ENCODE results near the gene ARFGEF2. TPM values are rescaled to one million over a fixed set of nuclear protein-coding genes. Genes with fewer than 3 reads are reported as not detected.

ARFGEF2 gene
- total and polyA plus RNA-seq, 11 donors, result 7.5 to 52.7 (median 40.2) TPM

DNA sequence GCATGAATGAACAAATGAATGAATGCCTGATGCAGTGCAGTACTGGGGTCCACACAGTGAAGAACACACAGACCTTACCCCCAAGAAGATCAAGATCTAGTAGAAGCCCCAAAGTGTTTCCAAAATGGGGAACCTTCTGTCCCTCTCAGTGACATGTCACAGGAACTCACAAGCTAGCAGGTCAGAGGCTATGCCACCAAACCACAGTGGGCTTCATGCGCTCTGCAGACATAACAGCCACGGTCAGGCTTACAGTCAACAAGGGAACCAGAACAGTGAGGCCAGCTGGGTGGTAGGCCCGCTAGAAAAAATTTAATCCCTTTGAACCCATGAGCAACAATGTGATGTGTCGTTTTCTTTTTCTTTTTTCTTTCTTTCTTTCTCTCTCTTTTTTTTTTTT lies 20.2 kb upstream of the ARFGEF2 start:
- Histone ChIP-seq H3K36me3 (no peaks in the 10 kb centered on the region), H3K27ac (no peak overlapping the region), H3K4me3 (no peak overlapping the region), H3K27me3 (no peaks in the 10 kb centered on the region), H3K4me1 (peaks cover 0 to 34% (median 7%) of the 10 kb centered on the region in 12 donors), H3K9me3 (no peaks in the 10 kb centered on the region)
- TF ChIP-seq, protein P1, sequence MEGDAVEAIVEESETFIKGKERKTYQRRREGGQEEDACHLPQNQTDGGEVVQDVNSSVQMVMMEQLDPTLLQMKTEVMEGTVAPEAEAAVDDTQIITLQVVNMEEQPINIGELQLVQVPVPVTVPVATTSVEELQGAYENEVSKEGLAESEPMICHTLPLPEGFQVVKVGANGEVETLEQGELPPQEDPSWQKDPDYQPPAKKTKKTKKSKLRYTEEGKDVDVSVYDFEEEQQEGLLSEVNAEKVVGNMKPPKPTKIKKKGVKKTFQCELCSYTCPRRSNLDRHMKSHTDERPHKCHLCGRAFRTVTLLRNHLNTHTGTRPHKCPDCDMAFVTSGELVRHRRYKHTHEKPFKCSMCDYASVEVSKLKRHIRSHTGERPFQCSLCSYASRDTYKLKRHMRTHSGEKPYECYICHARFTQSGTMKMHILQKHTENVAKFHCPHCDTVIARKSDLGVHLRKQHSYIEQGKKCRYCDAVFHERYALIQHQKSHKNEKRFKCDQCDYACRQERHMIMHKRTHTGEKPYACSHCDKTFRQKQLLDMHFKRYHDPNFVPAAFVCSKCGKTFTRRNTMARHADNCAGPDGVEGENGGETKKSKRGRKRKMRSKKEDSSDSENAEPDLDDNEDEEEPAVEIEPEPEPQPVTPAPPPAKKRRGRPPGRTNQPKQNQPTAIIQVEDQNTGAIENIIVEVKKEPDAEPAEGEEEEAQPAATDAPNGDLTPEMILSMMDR (IDR thresholded peaks at IDR 0.05), result no peak
- TF ChIP-seq POLR2A (IDR thresholded peaks at IDR 0.05), result no peak
- ATAC-seq (no peak), DNase-seq (no peak)
- 86 to 96% (median 88%) methylated on average over 4 of the region's 4 CpGs for WGBS, 4 donors
- intact Hi-C loops (cut with DNase I), result loop anchor here in 4 of 10 donors (5.0 to 10.0 kb wide), 3 partner anchors 64 to 77 kb away; partner anchors contain the start of gene PREX1 (in 3 of the 4)

- peaks cover 0 to 27% (median 4%) of the 10 kb centered on the region in 12 donors for H3K4me1 ChIP-seq
- DNase-seq (no peak), ATAC-seq (no peak)
- WGBS, 4 donors, result 85 to 97% (median 95%) methylated on average over 10 of the region's 10 CpGs
- no peaks in the 10 kb centered on the region for H3K9me3 ChIP-seq
- no peaks in the 10 kb centered on the region for H3K27me3 ChIP-seq
- intact Hi-C loops (cut with DNase I), result loop anchor here in 5 of 10 donors (1.0 to 10.0 kb wide), 5 partner anchors 66 to 247 kb away; partner anchors contain the start of gene PREX1 (in 3 of the 5)
- TF ChIP-seq POLR2A (IDR thresholded peaks at IDR 0.05), result no peak
- TF ChIP-seq, protein P1 (IDR thresholded peaks at IDR 0.05), result no peak
- no peak overlapping the region for H3K4me3 ChIP-seq
- no peaks in the 10 kb centered on the region for H3K36me3 ChIP-seq
- H3K27ac ChIP-seq, result no peak overlapping the region
Measured at GRCh38 chr20:48903705-48904104, 17.8 kb upstream of the ARFGEF2 start.

- peak in 2 of 5 donors; percentile 26 to 39 for DNase-seq
- no peak overlapping the region for H3K27ac ChIP-seq
Measured at GRCh38 chr20:48904566-48905296, 16.8 kb upstream of the ARFGEF2 start.

DNA sequence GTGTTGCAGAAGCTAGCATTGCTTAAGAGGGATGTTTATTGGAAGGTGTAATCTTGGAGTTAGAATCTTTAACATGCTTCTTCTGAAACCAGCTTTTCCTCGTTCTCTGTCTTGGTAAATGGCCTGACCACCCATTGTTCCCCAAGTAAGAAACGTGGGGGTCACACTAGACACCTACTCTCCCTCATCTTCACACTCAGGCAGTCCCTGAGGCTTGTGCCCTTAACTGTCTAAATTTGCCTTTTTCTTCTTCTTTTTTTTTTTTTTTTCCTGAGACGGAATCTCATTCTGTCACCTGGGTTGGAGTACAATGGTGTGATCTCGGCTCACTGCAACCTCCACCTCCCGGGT lies 16.2 kb upstream of the ARFGEF2 start:
- no peaks in the 10 kb centered on the region for H3K9me3 ChIP-seq
- DNase-seq (no peak), ATAC-seq (peak in 1 of 4 donors; percentile 10)
- H3K36me3 ChIP-seq, result no peaks in the 10 kb centered on the region
- 66 to 71% (median 68%) methylated on average over 5 of the region's 5 CpGs for WGBS, 4 donors
- H3K27ac ChIP-seq, result no peak overlapping the region
- H3K4me3 ChIP-seq, result no peak overlapping the region
- TF ChIP-seq, protein P1 (IDR thresholded peaks at IDR 0.05), result peak in 1 of 12 donors; percentile 10
- TF ChIP-seq POLR2A (IDR thresholded peaks at IDR 0.05), result no peak
- peaks cover 0 to 26% (median 4%) of the 10 kb centered on the region in 12 donors for H3K4me1 ChIP-seq
- H3K27me3 ChIP-seq, result no peaks in the 10 kb centered on the region
- intact Hi-C loops (cut with DNase I), result loop anchor here in 9 of 10 donors (1.0 to 10.0 kb wide), 5 partner anchors 80 to 268 kb away; partner anchors contain the start of gene PREX1 (in 1 of the 9)

More at GRCh38 chr20:48904566-48905296, 16.8 kb upstream of the ARFGEF2 start:
- Histone ChIP-seq H3K9me3 (no peaks in the 10 kb centered on the region), H3K4me1 (peaks cover 0 to 27% (median 4%) of the 10 kb centered on the region in 12 donors), H3K36me3 (no peaks in the 10 kb centered on the region), H3K4me3 (no peak overlapping the region), H3K27me3 (no peaks in the 10 kb centered on the region)
- ATAC-seq, result peak in 3 of 4 donors; percentile 48 to 52 (median 50)
- intact Hi-C loops (cut with DNase I), result loop anchor here (1.0 to 10.0 kb wide), 7 partner anchors 67 to 267 kb away; partner anchors contain the start of gene PREX1 (in 3 of the 10)
- no peak for TF ChIP-seq POLR2A (IDR thresholded peaks at IDR 0.05)
- TF ChIP-seq, protein P1 (IDR thresholded peaks at IDR 0.05), result peak; percentile 81 to 90 (median 84)
- 18 to 25% (median 23%) methylated on average over 11 of the region's 11 CpGs for WGBS, 4 donors
